ENCODE results near the gene HOXC5. TPM values are rescaled to one million over a fixed set of nuclear protein-coding genes. Genes with fewer than 3 reads are reported as not detected.

HOXC5 gene
- total RNA-seq, 4 donors from 2014 or later, result 0.27 TPM; not detected in 3

DNA sequence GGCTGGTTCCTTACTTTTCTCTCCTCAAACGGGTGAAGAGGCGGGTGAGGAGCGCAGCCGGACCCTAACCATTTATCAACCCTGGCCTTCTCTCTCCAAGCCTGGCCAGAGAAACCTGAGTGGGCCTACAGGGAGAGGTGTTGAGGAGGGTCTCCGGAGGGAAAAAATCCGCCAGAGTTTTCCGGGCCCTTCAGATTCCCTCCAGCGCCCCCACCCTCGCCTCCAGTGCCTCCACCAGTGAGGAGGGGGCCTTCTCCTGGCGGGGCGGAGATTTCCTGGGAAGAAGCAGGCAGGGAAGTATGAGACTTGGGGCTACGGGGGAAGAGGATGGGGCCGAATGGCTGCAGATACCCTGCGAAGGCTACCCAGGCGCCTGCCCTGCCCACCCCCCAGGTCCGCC is 1.4 kb upstream of the HOXC5 start:
- TF ChIP-seq POLR2A (IDR thresholded peaks at IDR 0.05), result no peak
- TF ChIP-seq, protein P1, sequence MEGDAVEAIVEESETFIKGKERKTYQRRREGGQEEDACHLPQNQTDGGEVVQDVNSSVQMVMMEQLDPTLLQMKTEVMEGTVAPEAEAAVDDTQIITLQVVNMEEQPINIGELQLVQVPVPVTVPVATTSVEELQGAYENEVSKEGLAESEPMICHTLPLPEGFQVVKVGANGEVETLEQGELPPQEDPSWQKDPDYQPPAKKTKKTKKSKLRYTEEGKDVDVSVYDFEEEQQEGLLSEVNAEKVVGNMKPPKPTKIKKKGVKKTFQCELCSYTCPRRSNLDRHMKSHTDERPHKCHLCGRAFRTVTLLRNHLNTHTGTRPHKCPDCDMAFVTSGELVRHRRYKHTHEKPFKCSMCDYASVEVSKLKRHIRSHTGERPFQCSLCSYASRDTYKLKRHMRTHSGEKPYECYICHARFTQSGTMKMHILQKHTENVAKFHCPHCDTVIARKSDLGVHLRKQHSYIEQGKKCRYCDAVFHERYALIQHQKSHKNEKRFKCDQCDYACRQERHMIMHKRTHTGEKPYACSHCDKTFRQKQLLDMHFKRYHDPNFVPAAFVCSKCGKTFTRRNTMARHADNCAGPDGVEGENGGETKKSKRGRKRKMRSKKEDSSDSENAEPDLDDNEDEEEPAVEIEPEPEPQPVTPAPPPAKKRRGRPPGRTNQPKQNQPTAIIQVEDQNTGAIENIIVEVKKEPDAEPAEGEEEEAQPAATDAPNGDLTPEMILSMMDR (IDR thresholded peaks at IDR 0.05), result no peak
- Histone ChIP-seq H3K36me3 (no peaks in the 10 kb centered on the region), H3K9me3 (no peaks in the 10 kb centered on the region), H3K4me1 (peaks cover 0 to 34% of the 10 kb centered on the region in 2 donors), H3K27me3 (peaks cover 74% of the 10 kb centered on the region), H3K4me3 (replicated peaks in 1 of 3) (no peak overlapping the region), H3K27ac (no peak overlapping the region)
- DNase-seq, result no peak
- WGBS, 2 donors, result 16 to 29% methylated on average over 15 to 16 of the region's 16 CpGs
- intact Hi-C loops (cut with DNase I), result no loop called here

DNA sequence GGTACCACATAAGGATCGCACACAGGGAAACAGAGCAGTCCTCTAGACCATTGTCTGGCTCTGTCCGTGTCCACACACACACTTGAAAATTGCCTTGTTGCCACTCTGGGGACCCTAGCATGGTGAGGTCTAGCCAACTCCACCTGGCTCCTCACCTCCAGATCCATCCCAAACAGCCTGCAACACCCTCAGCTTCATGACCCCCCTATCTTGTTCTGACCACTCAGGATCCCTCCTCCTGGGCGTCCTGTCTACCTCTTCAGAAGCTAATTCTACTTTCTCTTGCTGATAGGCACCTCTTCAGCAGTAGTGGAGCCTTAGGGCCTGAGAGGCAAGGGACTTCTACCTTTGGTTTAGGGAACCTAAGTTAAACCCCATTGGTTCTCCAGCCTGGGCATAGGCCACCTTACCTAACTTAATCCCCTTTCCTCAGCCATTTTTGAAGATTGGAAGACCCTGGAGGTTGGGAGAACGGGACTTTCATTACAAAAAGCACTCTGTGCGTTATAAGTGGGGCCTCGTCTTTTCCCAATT is 697 bp upstream of the HOXC5 start:
- Histone ChIP-seq H3K27ac (no peak overlapping the region), H3K36me3 (no peaks in the 10 kb centered on the region), H3K9me3 (no peaks in the 10 kb centered on the region), H3K4me3 (replicated peaks in 1 of 3) (no peak overlapping the region), H3K4me1 (peaks cover 0 to 39% of the 10 kb centered on the region in 2 donors), H3K27me3 (peaks cover 69% of the 10 kb centered on the region)
- TF ChIP-seq POLR2A (IDR thresholded peaks at IDR 0.05), result no peak
- TF ChIP-seq, protein P1 (IDR thresholded peaks at IDR 0.05), result no peak
- 32 to 33% methylated on average over 6 of the region's 6 CpGs for WGBS, 2 donors
- intact Hi-C loops (cut with DNase I), result loop anchor here (2.0 kb wide), 1 partner anchor 159 kb away; no protein-coding TSS in a partner anchor
- DNase-seq, result no peak

DNA sequence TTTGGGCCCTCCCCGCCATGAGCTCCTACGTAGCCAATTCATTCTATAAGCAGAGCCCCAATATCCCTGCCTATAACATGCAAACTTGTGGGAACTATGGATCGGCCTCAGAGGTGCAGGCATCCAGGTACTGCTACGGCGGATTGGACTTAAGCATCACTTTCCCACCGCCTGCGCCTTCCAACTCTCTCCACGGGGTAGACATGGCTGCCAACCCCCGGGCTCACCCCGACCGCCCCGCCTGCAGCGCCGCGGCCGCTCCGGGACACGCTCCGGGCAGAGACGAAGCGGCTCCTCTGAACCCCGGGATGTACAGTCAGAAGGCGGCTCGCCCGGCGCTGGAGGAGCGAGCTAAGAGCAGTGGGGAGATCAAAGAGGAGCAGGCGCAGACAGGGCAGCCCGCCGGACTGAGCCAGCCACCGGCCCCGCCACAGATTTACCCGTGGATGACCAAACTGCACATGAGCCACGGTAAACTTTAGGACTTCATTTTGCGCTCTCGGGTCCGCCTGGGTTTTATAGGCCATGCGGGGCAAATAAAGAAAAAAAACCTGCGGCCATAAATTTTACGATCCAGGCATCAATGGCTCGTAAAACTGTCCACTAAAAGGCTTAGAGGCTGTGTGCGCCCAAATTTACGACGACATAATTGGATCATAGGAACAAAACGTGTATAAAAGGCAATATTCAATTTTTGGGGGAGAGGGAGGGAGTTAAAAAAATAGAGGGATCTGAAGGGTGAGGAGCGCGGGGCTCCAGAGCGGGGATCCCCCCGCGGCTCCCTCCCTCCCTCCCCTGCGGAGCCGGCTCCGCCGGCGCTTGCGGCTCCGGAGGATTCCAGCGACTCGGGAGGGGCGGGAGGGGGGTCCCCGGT is 493 bp downstream of the HOXC5 start:
- 5 to 6% methylated on average over 57 to 60 of the region's 61 CpGs for WGBS, 2 donors
- no peaks in the 10 kb centered on the region for H3K36me3 ChIP-seq
- peaks cover 0 to 38% of the 10 kb centered on the region in 2 donors for H3K4me1 ChIP-seq
- peaks cover 59% of the 10 kb centered on the region for H3K27me3 ChIP-seq
- no peak overlapping the region for H3K4me3 ChIP-seq (replicated peaks in 1 of 3)
- H3K27ac ChIP-seq, result no peak overlapping the region
- H3K9me3 ChIP-seq, result no peaks in the 10 kb centered on the region
- intact Hi-C loops (cut with DNase I), result loop anchor here (2.0 kb wide), 1 partner anchor 157 kb away; no protein-coding TSS in a partner anchor
- no peak for TF ChIP-seq POLR2A (IDR thresholded peaks at IDR 0.05)
- TF ChIP-seq, protein P1 (IDR thresholded peaks at IDR 0.05), result no peak
- DNase-seq, result no peak

- H3K4me3 ChIP-seq (replicated peaks in 1 of 3), result no peak overlapping the region
- no peak for DNase-seq
- peaks cover 0 to 33% of the 10 kb centered on the region in 2 donors for H3K4me1 ChIP-seq
- TF ChIP-seq, protein P1 (IDR thresholded peaks at IDR 0.05), result no peak
- TF ChIP-seq POLR2A (IDR thresholded peaks at IDR 0.05), result no peak
- intact Hi-C loops (cut with DNase I), result loop anchor here (2.0 kb wide), 1 partner anchor 157 kb away; no protein-coding TSS in a partner anchor
- no peaks in the 10 kb centered on the region for H3K9me3 ChIP-seq
- 18 to 29% methylated on average over 30 to 41 of the region's 57 CpGs for WGBS, 2 donors
- no peaks in the 10 kb centered on the region for H3K36me3 ChIP-seq
- peaks cover 54% of the 10 kb centered on the region for H3K27me3 ChIP-seq
- H3K27ac ChIP-seq, result no peak overlapping the region
Observed at GRCh38 chr12:54033980-54034784, 1.3 kb downstream of the HOXC5 start.
